T47D (cell line): Measurements from ENCODE around the gene DIS3L2.
"Not testable (repeated sequence)": the region's sequence is repeated elsewhere in the genome, so short reads cannot be mapped to it uniquely, and the experiment has no call there.

ENCODE experiments used
- DNase-seq, 2 experiments: peaks; one replicate each; pipeline versions ENCODE4 v3.0.0 to v3.0.0-alpha.2; 2011 to 2012; ENCODE audit warnings: low read depth in 1 of 2, low spot score in 1 of 2
- JUND ChIP-seq: IDR thresholded peaks from 2 replicates; pipeline ENCODE4 v1.6.1; 2012; ENCODE audit warnings: low read depth
- in situ Hi-C: cut with HindIII; loops from 2 replicates; pipeline ENCODE4 v1.10.0; 2016; ENCODE audit warnings: low sequenced_read_pairs, low pct_unique_long_range_greater_than_20kb

The DIS3L2 gene

DNA sequence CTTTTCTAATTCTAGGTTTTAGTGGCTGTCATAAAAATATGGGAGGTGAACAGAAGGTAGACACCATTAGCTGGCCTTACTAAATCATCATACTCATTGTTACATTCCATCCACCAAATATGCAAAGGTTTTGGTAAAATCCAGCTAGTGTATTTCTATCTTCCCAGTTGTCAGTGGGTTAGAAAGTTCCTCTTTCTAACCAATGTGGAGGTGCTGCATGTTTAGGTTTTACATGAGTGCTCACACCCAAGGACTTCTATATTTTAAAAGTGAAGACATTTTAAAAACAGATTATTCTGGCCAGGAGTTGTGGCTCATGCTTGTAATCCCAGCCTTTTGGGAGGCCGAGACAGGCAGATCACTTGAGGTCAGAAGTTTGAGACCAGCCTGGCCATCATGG, 423.0 kb downstream of the DIS3L2 start:
- in situ Hi-C loops, result no loop called here
- TF ChIP-seq JUND, result no peak
- no peak for DNase-seq

DNA sequence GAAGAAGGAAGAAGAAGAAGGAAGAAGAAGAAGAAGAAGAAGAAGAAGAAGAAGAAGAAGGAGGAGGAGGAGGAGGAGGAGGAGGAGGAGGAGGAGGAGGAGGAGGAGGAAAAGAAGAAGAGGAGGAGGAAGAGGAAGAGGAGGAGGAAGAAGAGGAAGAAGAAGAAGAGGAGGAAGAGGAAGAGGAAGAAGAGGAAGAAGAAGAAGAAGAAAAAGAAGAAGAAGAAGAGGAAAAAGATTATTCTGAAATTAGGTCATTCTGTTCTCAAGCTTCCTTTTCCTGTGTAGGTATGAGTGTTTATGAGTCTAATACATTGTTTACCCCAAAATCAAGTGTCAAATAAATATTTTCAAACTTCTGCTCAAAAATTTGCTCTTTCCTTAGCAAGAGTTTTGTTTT, 423.5 kb downstream of the DIS3L2 start:
- DNase-seq, in situ Hi-C loops: not testable (repeated sequence)

DNA sequence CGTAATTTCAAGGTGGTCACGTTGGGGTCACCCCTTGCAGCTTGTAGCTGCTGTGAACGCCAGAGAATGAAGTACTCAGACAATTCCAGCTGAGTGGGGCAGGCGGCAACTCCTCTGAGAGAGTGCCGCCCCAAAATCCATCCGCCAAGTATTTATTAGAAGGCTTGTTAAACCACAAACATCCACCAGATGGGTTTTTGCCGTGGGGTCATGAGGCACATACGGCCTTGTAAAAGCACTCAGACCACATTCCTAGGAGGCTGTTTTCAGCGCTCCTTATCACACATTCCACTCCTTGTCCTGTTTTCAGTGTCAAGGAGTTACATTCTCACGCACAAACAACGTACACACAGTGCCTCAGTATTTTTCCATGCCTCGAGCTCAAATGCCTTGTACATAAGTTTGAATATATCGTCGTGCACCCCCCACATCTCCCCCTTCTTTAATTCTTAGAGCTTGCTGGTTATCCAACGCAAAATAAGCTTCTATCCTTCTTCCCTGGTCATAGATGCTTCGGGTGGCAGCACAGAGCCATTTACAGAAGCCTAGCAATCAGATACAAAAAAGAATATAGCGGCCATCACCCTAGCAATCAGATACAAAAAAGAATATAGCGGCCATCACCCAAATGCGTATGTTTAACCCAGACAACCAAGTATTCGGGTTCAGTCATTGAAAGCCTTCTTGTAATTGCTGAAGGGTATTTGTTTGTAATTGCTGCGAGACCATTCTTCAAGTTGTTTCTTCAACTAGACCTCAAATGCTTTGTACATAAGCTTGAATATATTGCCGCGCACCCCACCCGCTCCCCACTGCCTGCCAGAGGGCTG, 424.4 kb downstream of the DIS3L2 start:
- DNase-seq, result peak; percentile 58 to 78
- in situ Hi-C loops, result no loop called here
- no peak for TF ChIP-seq JUND

DNA sequence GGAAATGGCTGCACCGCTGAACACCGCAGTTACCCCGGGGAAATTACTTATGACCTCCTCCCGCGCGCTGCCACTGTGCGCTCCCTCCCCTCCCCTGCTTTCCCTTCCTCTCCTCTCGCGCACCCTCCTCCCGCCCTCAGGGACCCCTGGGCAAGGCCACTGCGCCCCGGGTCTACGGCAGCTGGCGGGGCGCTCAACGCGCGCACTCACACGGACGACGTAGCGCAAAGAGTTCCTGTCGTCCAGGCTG, 424.9 kb downstream of the DIS3L2 start:
- TF ChIP-seq JUND, result no peak
- no peak for DNase-seq
- in situ Hi-C loops, result no loop called here
